ENCODE results near the gene CCNB1IP1.
A peak's percentile ranks its signal among the peaks of the same experiment; 100 is the strongest.
"Not testable (repeated sequence)": the region's sequence is repeated elsewhere in the genome, so short reads cannot be mapped to it uniquely, and the experiment has no call there.

CCNB1IP1 gene

DNA sequence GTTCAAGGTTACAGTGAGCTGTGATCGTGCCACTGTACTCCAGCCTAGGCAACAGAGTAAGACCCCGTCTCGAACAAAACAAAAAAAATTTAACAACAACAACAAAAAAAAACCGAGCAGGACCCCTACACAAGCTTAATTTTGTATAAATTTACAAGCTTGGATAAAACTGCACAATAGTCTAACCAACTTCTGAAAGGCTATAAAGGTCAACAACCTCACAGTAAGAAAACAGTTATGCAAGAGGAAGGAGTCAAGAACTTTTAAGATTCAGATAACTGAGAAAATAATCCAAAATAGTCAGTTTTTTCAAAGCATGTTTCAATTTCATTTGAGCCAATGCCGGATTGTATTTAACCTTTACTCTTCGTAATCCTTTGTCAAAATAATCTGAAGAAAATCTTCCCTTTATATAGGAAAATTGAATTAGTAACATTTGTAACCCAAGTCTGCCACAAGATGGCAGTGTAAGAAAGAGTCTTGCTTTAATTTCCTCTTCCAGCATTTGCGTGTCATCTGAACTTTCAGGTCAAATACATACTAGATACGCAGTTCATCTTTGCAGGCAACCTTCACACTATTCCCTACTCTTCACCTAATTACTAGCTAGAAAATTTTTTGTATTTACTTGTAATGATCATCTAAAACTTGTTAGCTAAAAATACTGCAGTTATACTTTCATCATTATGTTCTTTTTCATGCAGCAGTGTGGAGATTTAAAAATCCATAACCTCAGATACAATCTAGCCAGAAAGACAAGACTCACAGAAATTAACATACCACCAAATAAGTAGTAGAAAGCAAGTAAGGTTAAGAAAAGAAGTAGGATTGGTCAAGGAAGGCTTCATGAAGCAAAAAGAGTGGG lies 5.8 kb downstream of the CCNB1IP1 start:
- H2AFZ ChIP-seq (ENCODE audit: low read depth, low read length), result no peak overlapping the region
- H3K27me3 ChIP-seq (ENCODE audit: insufficient read depth, low read length), result no peaks in the 10 kb centered on the region
- H3K9me3 ChIP-seq (ENCODE audit: low read length), result no peaks in the 10 kb centered on the region
- peaks cover 41% of the 10 kb centered on the region for H3K36me3 ChIP-seq (ENCODE audit: insufficient read depth, low read length)
- peaks cover 15% of the 10 kb centered on the region for H3K4me1 ChIP-seq (ENCODE audit: insufficient read depth, low read length)
- no peak overlapping the region for H3K4me3 ChIP-seq (ENCODE audit: low read length)

DNA sequence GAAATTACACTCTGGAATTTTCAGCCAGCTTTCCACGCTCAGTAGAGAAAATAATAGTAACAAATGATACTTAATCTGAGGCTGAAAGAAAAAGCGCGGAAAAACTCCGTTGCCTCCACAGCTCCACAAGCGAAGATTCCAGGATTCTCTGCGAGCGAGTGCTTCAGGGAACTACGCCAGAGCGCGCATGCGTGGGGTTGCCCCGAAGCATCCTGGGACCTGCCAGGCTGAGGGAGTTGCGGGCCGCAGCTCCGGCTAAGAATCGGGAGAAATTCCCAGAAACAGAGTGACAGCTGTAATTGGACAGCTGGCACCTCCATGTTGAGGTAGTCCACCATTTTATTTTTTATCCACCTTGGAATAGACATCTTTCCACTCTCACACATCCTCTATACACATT lies 15.4 kb downstream of the CCNB1IP1 start:
- peaks cover 60% of the 10 kb centered on the region for H3K36me3 ChIP-seq (ENCODE audit: insufficient read depth, low read length)
- no peak overlapping the region for H3K4me3 ChIP-seq (ENCODE audit: low read length)
- H2AFZ ChIP-seq (ENCODE audit: low read depth, low read length), result no peak overlapping the region
- H3K4me1 ChIP-seq (ENCODE audit: insufficient read depth, low read length), result no peaks in the 10 kb centered on the region
- no peaks in the 10 kb centered on the region for H3K27me3 ChIP-seq (ENCODE audit: insufficient read depth, low read length)
- H3K9me3 ChIP-seq (ENCODE audit: low read length), result no peaks in the 10 kb centered on the region

DNA sequence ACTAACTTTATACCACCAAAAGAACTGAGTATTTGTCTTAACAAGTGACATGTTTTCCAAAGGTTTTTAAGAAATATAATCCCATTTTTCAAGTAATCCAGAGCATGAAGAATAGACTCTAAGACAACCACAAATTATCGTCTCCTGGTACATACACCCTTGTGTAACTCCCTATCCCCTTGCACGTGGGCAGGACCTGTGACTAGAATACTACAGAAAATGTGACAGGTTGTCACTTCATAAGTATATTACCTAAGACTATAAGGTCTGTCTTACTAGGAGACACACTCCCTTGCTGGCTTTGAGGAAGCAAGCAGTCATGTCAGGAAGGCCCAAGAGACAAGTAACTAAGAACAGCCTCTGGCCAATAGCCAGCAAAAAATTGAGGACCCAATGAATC lies 19.1 kb downstream of the CCNB1IP1 start:
- no peaks in the 10 kb centered on the region for H3K27me3 ChIP-seq (ENCODE audit: insufficient read depth, low read length)
- no peak overlapping the region for H3K4me3 ChIP-seq (ENCODE audit: low read length)
- H3K36me3 ChIP-seq (ENCODE audit: insufficient read depth, low read length), result peaks cover 59% of the 10 kb centered on the region
- no peaks in the 10 kb centered on the region for H3K9me3 ChIP-seq (ENCODE audit: low read length)
- no peaks in the 10 kb centered on the region for H3K4me1 ChIP-seq (ENCODE audit: insufficient read depth, low read length)
- H2AFZ ChIP-seq (ENCODE audit: low read depth, low read length), result no peak overlapping the region

DNA sequence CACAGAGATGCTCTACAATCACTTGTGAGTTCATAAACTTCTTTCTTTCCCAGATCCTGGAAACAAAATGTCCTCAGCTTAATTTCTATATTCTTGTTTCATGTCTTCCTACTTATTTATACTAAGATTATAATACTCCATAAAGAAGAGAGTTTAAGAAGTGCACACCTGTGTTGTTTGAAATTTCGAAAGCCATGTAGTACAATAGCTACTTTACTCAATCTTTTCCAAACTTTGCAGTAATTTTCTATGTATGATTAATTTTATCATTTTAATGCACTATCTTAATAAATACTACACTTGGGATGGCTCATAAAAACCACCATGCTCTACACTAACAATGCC lies 27.0 kb downstream of the CCNB1IP1 start:
- peak overlapping the region; percentile 81 for H3K4me3 ChIP-seq (ENCODE audit: low read length)

DNA sequence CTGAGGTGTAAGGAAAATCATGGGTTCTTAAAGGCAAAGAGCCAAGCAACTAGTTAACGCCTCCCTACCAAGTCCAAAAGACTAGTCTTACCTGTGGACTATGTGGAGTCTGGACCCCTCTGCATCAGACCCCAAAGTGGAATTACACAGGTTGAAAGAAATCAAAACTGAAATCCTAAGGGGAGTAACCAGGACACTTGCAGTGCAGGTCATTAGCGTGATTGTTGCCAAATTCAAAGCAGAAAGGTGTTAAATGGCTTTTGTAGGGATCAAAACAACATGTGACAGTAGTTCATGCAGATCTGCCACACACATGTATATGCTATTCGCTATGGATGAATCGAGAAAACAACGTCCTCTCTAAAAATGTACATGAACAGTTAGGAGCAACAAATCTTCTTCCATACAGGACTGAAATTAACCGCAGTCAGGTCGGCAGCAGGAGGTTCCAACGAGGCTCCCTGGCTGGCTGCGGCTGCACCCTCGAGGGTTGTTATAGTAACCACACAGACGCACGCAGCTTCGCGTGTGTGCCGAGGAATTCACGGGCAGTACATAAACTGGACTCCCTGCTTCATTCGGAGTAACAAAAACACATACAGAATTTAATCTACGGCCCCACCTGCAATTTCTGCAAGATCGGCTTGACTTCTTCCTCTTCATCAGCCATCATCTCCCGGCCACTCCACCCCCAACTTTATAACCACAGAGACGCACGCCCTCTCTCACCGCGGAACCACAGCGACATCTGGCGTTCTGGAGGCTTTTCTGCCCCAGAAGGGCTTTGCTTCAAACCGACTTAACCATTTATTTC lies 27.6 kb downstream of the CCNB1IP1 start, which contains the start of gene TTC5:
TSS of gene TTC5 (minus strand) at position 687 of the 814 bp plus-strand sequence. CDS start at position 673, 14 bp downstream.
- H3K27me3 ChIP-seq (ENCODE audit: insufficient read depth, low read length), result no peaks in the 10 kb centered on the region
- peak within 1 kb of the TSS; percentile 81 for H3K4me3 ChIP-seq (ENCODE audit: low read length)
- H3K9me3 ChIP-seq (ENCODE audit: low read length), result no peaks in the 10 kb centered on the region
- peak within 1 kb of the TSS; percentile 72 for H2AFZ ChIP-seq (ENCODE audit: low read depth, low read length)
- peaks cover 13% of the 10 kb centered on the region for H3K4me1 ChIP-seq (ENCODE audit: insufficient read depth, low read length)
- peaks cover 12% of the 10 kb centered on the region for H3K36me3 ChIP-seq (ENCODE audit: insufficient read depth, low read length)

More for the DNA sequence above, 27.0 kb downstream of the CCNB1IP1 start:
- H3K4me1 ChIP-seq (ENCODE audit: insufficient read depth, low read length), result peaks cover 13% of the 10 kb centered on the region
- H3K9me3 ChIP-seq (ENCODE audit: low read length), result no peaks in the 10 kb centered on the region
- peaks cover 8% of the 10 kb centered on the region for H3K36me3 ChIP-seq (ENCODE audit: insufficient read depth, low read length)
- no peaks in the 10 kb centered on the region for H3K27me3 ChIP-seq (ENCODE audit: insufficient read depth, low read length)
- peak overlapping the region; percentile 72 for H2AFZ ChIP-seq (ENCODE audit: low read depth, low read length)

DNA sequence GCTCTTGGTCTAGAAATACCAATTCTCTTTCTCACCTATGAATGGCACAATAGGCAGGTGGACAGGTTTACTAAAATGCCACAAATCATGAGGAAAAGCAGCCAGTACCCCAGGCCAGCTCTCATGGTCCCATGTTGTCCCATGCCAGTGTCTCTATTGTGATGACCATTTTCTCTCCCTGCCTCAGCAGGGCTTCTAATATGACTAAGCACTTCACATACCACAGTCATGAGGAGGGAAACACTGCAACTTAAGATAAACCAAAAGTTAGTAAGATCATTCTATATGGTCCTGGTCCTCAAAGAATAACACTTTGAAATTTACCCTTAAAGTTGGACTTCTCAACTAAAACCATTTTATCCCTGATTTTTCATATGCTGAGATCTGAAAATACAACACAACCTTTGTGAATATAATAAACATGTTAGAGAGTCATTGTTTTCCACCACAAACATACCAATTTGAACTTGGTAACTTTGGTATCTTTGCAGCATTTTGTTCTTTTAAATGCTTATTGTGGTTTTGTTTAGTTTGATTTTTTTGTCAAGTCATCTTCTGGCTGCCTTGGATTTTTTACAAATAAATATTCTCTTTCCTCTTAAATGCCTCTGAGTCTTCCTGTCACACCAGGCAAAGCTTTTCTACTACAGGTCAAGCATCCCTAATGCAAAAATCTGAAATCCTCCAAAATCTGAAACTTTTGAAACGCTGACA lies 30.9 kb downstream of the CCNB1IP1 start:
- no peak overlapping the region for H2AFZ ChIP-seq (ENCODE audit: low read depth, low read length)
- H3K9me3 ChIP-seq (ENCODE audit: low read length), result no peaks in the 10 kb centered on the region
- H3K27me3 ChIP-seq (ENCODE audit: insufficient read depth, low read length), result no peaks in the 10 kb centered on the region
- no peak overlapping the region for H3K4me3 ChIP-seq (ENCODE audit: low read length)
- peaks cover 39% of the 10 kb centered on the region for H3K36me3 ChIP-seq (ENCODE audit: insufficient read depth, low read length)
- H3K4me1 ChIP-seq (ENCODE audit: insufficient read depth, low read length), result peaks cover 13% of the 10 kb centered on the region

DNA sequence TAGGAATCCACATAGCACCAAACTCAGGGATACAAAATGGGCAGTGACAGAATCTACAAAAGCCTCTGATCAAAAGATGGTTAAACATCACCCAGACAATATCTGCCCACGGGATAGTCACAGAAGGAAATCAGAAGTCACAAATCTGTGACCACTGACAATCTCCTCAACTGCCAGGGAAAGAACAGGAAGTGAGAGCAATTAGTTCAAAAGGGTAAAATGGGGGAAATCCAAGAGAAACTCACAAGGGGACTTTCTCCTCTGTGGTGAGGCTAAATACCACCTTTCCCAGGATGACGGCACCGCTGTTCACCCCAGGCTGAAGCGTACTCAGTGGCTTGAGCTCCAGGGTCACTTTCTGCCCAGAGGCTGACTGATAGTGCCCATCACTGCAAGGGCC lies 38.0 kb downstream of the CCNB1IP1 start:
- Histone ChIP-seq H3K4me1 (ENCODE audit: insufficient read depth, low read length) (peaks cover under 1% of the 10 kb centered on the region), H3K9me3 (ENCODE audit: low read length) (no peaks in the 10 kb centered on the region)

DNA sequence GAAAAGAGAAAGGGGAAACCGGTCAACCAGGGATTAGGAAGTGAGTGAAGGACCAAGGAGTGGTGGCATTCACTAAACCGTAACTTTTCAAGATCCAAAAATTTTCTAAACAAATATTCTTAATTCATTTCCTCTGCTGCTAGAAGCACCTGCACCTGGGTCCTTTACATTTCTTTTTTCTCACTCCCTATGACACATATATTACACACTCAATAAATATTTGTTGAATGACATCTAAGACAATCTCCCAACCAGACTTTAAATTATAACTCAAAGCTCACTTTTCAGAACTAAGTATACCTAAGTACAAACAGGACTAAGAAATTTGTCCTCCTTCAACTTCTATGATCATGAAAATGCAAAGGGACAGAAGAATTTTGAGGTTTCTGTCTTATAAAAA lies 38.4 kb downstream of the CCNB1IP1 start:
- Histone ChIP-seq H3K4me1 (ENCODE audit: insufficient read depth, low read length) (peaks cover 4% of the 10 kb centered on the region), H3K36me3 (ENCODE audit: insufficient read depth, low read length) (peaks cover 78% of the 10 kb centered on the region), H3K27me3 (ENCODE audit: insufficient read depth, low read length) (no peaks in the 10 kb centered on the region), H3K4me3 (ENCODE audit: low read length) (no peak overlapping the region), H2AFZ (ENCODE audit: low read depth, low read length) (no peak overlapping the region), H3K9me3 (ENCODE audit: low read length) (no peaks in the 10 kb centered on the region)

More for the DNA sequence above, 38.0 kb downstream of the CCNB1IP1 start:
- Histone ChIP-seq H3K36me3 (ENCODE audit: insufficient read depth, low read length) (peaks cover 80% of the 10 kb centered on the region), H3K4me3 (ENCODE audit: low read length) (no peak overlapping the region), H3K27me3 (ENCODE audit: insufficient read depth, low read length) (no peaks in the 10 kb centered on the region), H2AFZ (ENCODE audit: low read depth, low read length) (no peak overlapping the region)

DNA sequence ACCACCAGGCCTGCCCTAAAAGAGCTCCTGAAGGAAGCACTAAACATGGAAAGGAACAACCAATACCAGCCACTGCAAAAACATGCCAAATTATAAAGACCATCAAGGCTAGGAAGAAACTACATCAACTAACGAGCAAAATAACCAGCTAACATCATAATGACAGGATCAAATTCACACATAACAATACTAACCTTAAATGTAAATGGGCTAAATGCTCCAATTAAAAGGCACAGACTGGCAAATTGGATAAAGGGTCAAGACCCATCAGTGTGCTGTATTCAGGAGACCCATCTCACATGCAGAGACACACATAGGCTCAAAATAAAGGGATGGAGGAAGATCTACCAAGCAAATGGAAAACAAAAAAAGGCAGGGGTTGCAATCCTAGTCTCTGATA lies 51.1 kb downstream of the CCNB1IP1 start:
- H3K36me3 ChIP-seq (ENCODE audit: insufficient read depth, low read length), result peaks cover 12% of the 10 kb centered on the region
- not testable (repeated sequence) for H2AFZ ChIP-seq (ENCODE audit: low read depth, low read length)

DNA sequence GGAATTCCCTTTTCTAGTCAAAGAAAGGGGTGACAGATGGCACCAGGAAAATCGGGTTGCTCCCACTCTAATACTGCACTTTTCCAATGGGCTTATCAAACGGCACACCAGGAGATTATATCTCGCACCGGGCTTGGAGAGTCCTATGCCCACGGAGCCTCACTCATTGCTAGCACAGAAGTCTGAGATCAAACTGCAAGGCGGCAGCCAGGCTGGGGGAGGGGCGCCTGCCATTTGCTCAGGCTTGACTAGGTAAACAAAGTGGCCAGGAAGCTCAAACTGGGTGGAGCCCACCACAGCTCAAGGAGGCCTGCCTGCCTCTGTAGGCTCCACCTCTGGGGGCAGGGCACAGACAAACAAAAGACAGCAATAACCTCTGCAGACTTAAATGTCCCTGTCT lies 52.8 kb downstream of the CCNB1IP1 start:
- not testable (repeated sequence) for H3K4me3 ChIP-seq (ENCODE audit: low read length); H2AFZ ChIP-seq (ENCODE audit: low read depth, low read length); H3K27me3 ChIP-seq (ENCODE audit: insufficient read depth, low read length); H3K36me3 ChIP-seq (ENCODE audit: insufficient read depth, low read length); H3K9me3 ChIP-seq (ENCODE audit: low read length); H3K4me1 ChIP-seq (ENCODE audit: insufficient read depth, low read length)

More for the DNA sequence above, 51.1 kb downstream of the CCNB1IP1 start:
- H3K4me3 ChIP-seq (ENCODE audit: low read length); H3K27me3 ChIP-seq (ENCODE audit: insufficient read depth, low read length); H3K9me3 ChIP-seq (ENCODE audit: low read length); H3K4me1 ChIP-seq (ENCODE audit: insufficient read depth, low read length): not testable (repeated sequence)

DNA sequence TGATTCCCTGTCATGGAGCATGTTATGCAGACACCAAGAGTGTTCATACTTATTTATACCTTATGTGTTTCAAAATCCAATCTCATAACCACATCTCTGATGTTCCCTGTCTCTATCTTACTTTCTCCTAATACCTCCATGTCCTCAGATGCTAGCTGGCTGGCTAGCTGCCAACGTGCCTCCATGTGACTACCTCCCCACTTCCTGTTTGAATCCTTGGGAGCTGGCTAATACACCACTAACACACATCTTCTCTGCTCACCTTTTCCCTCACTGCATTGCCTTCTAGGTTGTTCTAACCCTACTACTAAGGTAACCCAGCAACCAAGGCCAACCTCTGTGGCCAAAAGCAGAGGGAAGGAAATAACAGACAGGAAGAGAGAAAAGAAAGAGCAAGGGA lies 54.7 kb downstream of the CCNB1IP1 start:
- Histone ChIP-seq H3K4me1 (ENCODE audit: insufficient read depth, low read length) (no peaks in the 10 kb centered on the region), H2AFZ (ENCODE audit: low read depth, low read length) (no peak overlapping the region), H3K36me3 (ENCODE audit: insufficient read depth, low read length) (peaks cover 8% of the 10 kb centered on the region), H3K27me3 (ENCODE audit: insufficient read depth, low read length) (no peaks in the 10 kb centered on the region), H3K9me3 (ENCODE audit: low read length) (peaks cover 4% of the 10 kb centered on the region), H3K4me3 (ENCODE audit: low read length) (no peak overlapping the region)

DNA sequence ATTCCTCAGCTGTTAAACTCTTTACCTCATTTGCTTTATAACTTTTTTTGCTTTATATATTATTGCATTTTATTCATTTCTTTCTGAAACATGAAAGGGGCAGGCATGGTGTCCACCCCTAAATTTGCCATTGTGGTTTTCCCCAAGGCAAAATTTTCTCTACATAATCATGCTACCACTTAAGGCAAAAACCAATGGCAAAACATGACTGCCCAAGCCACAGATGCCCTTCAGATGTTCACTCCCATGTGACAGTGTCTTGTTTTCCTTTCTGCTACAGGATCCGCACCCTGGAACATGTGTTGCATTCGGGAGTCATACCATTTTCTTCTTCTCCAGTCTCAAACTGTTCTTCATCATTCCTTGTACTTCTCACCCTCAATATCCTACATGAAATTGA lies 55.7 kb downstream of the CCNB1IP1 start:
- no peaks in the 10 kb centered on the region for H3K4me1 ChIP-seq (ENCODE audit: insufficient read depth, low read length)

DNA sequence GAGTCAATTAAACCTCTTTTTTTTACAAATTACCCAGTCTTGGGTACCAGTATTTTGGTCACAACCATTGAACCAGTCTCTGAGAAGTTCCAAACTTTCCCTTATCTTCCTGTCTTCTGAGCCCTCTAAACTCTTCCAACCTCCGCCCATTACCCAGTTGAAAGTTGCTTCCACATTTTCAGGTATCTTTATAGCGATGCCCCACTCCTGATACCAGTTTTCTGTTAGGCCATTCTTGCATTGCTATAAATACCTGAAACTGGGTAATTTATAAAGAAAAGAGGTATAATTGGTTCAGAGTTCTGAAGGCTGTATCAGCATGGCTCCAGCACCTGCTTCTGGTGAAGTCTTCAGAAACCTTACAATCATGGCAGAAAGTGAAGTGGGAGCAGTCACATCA lies 59.0 kb downstream of the CCNB1IP1 start:
- Histone ChIP-seq H3K36me3 (ENCODE audit: insufficient read depth, low read length) (peaks cover 8% of the 10 kb centered on the region), H3K4me1 (ENCODE audit: insufficient read depth, low read length) (no peaks in the 10 kb centered on the region), H2AFZ (ENCODE audit: low read depth, low read length) (no peak overlapping the region), H3K4me3 (ENCODE audit: low read length) (no peak overlapping the region), H3K9me3 (ENCODE audit: low read length) (peaks cover 4% of the 10 kb centered on the region), H3K27me3 (ENCODE audit: insufficient read depth, low read length) (no peaks in the 10 kb centered on the region)

More for the DNA sequence above, 55.7 kb downstream of the CCNB1IP1 start:
- peaks cover 4% of the 10 kb centered on the region for H3K9me3 ChIP-seq (ENCODE audit: low read length)
- H3K4me3 ChIP-seq (ENCODE audit: low read length), result no peak overlapping the region
- peaks cover 8% of the 10 kb centered on the region for H3K36me3 ChIP-seq (ENCODE audit: insufficient read depth, low read length)
- no peak overlapping the region for H2AFZ ChIP-seq (ENCODE audit: low read depth, low read length)
- no peaks in the 10 kb centered on the region for H3K27me3 ChIP-seq (ENCODE audit: insufficient read depth, low read length)

Measured in neuron (in vitro differentiated cells).